SK-N-SH (cell line): Measurements from ENCODE around the gene CCDC106.

Source experiments
- TF ChIP-seq, protein P1 (sequence below): fragments of 200-600 bp; sonication (generic); IDR thresholded peaks from 2 replicates; pipeline ENCODE4 v1.6.1; 2017; ENCODE audit warnings: antibody characterized with exemption, mild to moderate bottlenecking, moderate library complexity
- TF ChIP-seq, protein P2 (sequence below): IDR thresholded peaks from 2 replicates; pipeline ENCODE4 v1.6.1; 2012; ENCODE audit warnings: mild to moderate bottlenecking, low read depth, low read length, moderate library complexity

- TF ChIP-seq, protein P1, sequence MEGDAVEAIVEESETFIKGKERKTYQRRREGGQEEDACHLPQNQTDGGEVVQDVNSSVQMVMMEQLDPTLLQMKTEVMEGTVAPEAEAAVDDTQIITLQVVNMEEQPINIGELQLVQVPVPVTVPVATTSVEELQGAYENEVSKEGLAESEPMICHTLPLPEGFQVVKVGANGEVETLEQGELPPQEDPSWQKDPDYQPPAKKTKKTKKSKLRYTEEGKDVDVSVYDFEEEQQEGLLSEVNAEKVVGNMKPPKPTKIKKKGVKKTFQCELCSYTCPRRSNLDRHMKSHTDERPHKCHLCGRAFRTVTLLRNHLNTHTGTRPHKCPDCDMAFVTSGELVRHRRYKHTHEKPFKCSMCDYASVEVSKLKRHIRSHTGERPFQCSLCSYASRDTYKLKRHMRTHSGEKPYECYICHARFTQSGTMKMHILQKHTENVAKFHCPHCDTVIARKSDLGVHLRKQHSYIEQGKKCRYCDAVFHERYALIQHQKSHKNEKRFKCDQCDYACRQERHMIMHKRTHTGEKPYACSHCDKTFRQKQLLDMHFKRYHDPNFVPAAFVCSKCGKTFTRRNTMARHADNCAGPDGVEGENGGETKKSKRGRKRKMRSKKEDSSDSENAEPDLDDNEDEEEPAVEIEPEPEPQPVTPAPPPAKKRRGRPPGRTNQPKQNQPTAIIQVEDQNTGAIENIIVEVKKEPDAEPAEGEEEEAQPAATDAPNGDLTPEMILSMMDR, result no peak
- TF ChIP-seq, protein P2, sequence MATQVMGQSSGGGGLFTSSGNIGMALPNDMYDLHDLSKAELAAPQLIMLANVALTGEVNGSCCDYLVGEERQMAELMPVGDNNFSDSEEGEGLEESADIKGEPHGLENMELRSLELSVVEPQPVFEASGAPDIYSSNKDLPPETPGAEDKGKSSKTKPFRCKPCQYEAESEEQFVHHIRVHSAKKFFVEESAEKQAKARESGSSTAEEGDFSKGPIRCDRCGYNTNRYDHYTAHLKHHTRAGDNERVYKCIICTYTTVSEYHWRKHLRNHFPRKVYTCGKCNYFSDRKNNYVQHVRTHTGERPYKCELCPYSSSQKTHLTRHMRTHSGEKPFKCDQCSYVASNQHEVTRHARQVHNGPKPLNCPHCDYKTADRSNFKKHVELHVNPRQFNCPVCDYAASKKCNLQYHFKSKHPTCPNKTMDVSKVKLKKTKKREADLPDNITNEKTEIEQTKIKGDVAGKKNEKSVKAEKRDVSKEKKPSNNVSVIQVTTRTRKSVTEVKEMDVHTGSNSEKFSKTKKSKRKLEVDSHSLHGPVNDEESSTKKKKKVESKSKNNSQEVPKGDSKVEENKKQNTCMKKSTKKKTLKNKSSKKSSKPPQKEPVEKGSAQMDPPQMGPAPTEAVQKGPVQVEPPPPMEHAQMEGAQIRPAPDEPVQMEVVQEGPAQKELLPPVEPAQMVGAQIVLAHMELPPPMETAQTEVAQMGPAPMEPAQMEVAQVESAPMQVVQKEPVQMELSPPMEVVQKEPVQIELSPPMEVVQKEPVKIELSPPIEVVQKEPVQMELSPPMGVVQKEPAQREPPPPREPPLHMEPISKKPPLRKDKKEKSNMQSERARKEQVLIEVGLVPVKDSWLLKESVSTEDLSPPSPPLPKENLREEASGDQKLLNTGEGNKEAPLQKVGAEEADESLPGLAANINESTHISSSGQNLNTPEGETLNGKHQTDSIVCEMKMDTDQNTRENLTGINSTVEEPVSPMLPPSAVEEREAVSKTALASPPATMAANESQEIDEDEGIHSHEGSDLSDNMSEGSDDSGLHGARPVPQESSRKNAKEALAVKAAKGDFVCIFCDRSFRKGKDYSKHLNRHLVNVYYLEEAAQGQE, result no peak
These were observed 40.6 kb downstream of the CCDC106 start for GRCh38 chr19:55688422-55689218.
